HuH-7 (cell line): Measurements from ENCODE around the gene RNF157.

Experiments
- DNase-seq: peaks from one replicate; pipeline ENCODE4 v3.0.0; 2011; ENCODE audit warnings: low spot score

RNF157 gene

DNA sequence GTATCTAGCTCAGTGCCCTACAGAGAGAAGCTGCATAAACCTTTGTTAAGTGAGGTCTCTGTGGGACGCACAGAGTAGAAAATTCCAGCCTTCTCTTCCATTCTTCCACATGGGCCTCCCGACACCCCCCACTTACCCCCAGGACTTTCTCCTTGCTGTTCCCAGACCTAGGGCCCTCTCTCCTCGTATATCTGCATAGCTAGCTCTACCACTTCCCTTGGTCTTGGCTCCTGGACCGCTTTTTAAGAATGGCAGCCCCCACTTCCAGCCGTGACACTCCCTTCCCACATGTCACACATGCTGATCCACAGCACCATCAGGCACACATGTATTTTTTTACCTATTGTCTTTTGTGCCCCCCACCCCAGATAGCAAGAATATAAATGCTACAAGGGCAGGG lies 82.5 kb downstream of the RNF157 start:
- DNase-seq = no peak

GRCh38 chr17:76156662-76156991 lies 83.7 kb downstream of the RNF157 start:
- DNase-seq = no peak

DNA sequence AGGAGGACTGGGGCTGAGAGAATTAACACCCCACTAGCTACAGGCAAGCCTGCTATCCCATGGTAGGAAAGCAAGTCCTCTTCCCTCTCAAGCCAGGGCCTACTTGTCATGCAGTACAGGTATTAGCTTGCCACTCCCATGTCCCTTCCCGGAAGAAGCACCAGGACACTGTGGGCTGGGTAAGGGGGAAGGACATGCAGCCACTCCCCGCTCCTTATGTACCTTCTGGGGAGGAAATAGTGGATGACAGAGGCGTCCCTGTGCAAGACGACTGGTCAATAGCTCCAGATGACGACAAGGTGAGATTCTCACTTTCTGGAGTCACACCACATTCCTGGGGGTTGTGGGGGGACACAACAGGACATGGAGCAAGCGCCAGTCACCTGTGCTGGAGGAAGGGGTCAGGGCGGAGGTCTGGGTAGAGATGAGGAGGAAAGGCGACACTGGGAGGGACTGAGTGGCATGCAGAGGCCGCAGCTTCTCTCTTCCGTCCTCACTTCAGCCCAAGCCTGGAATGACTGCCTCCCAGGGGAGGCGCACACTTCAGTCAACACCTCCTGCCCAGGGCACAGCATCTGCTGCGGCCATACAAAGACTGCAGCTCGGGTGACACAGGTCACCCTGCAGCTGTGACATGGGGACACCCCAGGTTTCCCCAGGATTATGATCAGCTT lies 84.2 kb downstream of the RNF157 start:
- DNase-seq = no peak

- DNase-seq = no peak
Measured at GRCh38 chr17:76154936-76155845, 85.1 kb downstream of the RNF157 start.

- DNase-seq = no peak
Measured at GRCh38 chr17:76154292-76154691, 86.0 kb downstream of the RNF157 start.

- DNase-seq = no peak
Measured at GRCh38 chr17:76153640-76154039, 86.7 kb downstream of the RNF157 start.

GRCh38 chr17:76153202-76153601 lies 87.1 kb downstream of the RNF157 start:
- DNase-seq = no peak

DNA sequence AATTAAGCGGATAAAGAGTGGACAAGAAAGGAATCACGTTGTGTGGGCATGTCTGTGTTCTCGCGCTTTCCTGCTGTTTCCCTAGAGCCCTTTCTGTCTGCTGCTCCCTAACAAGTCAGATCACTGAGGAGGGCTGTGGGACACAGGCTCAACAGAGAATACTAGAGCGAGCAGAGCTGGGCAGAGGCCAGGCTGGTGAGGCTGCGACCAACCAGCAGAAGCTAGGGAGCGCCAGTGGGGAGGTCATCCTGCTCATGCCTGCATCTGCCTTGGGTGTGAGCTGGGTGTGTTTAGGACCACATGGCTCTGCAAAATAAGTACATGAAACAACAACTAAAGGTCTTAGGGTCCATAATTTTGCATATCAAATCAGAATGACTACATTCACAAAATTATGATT lies 87.7 kb downstream of the RNF157 start:
- no peak for DNase-seq

GRCh38 chr17:76151896-76152454 lies 88.3 kb downstream of the RNF157 start:
- DNase-seq = no peak

- DNase-seq = no peak
Measured at GRCh38 chr17:76150712-76151622, 89.3 kb downstream of the RNF157 start.

GRCh38 chr17:76149214-76149613 lies 91.1 kb downstream of the RNF157 start:
- no peak for DNase-seq

- DNase-seq = no peak
Measured at GRCh38 chr17:76148015-76148326, 92.3 kb downstream of the RNF157 start.

DNA sequence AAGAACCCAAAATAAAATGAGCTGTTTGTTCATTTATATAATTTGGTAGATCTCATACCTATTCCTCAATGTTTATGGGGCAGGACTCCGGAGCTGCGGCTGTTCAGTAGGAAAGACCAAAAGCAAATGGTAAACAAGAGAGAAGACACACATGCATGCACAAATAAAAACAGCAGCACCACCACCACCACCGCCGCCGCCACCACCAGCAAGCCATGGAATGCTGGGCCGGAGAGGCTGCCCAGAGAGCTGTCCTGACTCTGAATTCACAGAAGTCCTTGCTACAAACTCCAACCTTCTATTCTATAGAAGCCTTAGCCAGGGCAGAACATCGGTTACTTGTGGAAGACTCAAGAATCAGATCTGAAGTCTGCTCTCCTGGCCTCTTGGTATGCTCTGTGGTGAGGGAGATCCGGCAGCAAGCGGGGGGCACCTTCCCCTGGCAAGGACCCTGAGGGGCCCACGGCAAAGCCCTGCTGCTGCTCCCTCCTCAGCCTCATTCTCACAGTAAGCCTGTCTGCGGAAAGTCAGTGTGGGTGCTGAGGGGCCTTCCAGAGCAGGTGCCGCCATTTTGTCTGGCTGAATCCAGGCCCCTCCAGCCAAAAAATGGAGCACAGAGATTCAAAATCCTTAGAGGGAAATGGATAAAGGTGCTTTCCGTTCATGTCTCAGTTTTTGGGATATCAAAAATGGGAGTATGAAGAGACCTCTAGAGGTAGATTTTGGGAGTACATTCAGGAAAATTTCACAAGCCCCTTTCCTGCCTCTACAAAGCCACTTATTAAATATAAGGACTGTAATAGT lies 92.9 kb downstream of the RNF157 start:
- DNase-seq = no peak

DNA sequence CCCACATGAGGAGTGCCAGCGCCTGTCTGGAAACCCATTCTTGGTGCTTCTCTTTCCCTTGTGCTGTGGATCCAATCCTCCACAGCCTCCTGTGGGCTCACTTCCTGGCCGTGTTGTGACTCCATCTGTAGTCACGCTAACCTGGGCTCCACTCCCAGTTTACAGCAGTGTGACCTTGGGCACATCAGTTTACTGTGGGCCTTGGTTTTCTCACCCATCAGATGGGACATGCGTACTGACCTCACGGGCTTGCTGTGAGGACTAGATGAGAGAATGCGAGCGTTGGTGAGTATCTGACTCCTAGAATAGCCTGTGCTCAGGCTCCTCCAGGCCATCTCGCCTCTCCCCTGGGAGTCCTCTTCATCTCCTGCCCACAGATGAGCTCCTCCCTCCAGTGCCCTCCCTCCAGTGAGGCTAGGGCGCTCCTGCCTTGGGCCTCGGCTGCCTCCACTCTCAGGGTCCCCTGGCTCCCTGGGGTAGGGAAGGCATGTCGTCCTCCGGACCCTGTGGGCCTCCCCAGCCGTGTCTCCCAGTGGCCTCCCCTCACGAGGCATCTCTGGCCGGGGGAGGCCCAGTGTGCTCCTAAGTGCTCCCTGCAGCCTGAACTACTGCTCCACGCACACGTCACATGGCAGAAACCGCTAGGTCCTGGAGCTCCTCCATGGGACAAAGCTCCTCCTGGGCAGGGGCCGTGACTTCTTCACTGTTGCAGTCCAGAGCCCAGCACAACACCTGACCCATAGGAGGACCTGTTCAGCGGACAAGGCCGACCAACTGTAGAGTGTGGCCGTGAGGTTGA lies 94.0 kb downstream of the RNF157 start:
- DNase-seq = no peak

DNA sequence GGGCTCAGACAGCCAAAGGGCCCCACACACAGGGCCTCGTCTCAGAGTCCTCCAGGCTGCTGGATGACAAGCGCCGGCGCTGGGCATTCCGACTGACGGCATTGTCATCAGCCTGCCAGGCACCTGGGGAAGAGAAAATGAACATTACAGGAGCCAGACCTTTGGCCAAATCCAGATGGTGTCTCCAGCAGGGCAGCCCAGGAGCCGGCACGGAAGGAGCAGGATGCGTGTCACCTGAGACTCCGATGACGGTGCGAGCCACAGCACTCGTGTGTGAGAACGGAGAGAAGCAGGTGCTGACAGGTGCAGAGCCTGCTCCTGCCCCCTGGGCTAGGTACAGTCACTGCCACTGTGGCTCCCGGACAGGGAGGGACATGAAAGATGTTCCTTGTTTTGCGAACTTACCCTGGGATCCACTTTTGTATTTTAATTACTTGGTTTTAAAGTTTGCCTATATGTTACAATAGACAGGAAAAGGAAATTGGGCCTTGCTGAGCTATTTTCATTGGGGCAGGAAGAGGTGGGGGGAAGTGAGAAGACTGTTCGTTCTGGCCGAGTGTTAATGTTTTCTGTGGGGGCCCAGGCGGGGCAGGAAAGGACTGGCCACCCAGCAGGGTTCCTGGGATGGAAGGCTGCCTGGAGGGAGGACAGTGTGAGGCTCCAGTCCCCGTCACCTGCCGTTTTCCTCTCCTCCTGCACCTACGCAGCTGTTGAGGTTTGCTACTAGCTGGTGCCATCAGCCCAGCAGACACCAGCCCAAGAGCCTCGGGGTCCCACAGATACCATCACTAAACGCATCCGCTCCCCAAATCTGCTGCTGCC lies 94.9 kb downstream of the RNF157 start:
- DNase-seq = no peak

DNA sequence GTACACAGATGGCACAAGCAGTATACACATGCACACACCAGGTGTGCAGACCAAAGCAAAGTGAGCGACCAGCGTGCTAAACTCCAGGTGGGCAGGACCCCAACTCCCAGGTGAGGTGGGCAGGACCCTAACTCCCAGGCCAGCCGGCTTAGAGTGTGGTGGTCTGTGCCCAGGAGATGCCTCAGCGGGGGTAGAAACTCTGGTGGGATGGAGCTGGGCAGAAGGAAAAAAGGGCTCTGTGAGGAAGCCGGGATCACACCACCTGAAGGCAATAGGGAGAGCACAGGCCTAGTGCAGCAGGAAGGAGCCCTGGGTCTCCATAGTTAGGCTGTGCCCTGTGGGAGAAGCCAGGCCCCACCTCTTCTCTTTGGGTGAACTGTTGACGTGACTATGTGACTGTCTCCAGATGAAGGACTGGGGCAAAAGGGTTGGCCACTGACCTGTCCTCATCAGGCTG lies 97.7 kb downstream of the RNF157 start:
- DNase-seq = no peak

DNA sequence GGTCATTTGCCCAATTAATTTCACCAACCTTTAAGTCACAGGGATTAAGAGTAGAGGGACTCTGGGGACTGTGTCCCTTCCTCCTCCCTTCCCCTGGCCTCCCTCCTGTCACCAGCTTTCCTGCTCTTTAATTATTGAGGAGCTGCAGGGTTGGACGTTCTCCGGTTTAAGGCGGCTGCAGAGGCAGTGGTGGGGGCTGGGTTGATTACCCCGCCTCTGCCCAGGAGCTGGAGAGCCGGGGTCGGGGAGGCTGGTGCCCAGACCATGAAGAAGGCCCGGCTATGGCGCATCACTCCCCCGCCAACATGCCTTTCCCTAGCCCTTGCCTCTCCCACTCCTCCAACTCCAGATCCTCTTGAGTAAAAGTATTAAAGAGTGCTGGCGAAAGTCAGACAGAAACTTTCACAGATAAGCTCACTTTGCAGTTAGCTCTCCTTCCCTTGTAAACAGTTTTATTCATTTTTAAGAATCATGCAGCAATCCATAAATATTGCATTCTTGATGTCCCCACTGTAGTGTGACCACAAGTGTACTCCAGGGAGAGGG lies 98.2 kb downstream of the RNF157 start:
- no peak for DNase-seq

GRCh38 chr17:76141212-76142038 lies 98.9 kb downstream of the RNF157 start, which contains the start of gene FOXJ1:
FOXJ1 (minus strand) TSS chr17:76141245; CDS start chr17:76140395, 850 bp downstream.
- peak; percentile 99 for DNase-seq
